Uterus (tissue), 4 donors: ENCODE data around the gene LRRN3. TPM values are rescaled to one million over a fixed set of nuclear protein-coding genes. Genes with fewer than 3 reads are reported as not detected.
"Not testable (repeated sequence)": the region's sequence is repeated elsewhere in the genome, so short reads cannot be mapped to it uniquely, and the experiment has no call there.

Experiments
- DNase-seq, 2 donors: peaks; one replicate each; pipeline ENCODE4 v3.0.0-alpha.2; 2019 to 2020
- H3K27ac ChIP-seq, 2 donors: fragments of 200-600 bp; sonication (generic); 1 replicate in 1 of 2; 2 replicates in 1 of 2; pipeline ENCODE4 v1.5.1; 2016 to 2018
- H3K27me3 ChIP-seq, 2 donors: fragments of 200-600 bp; sonication (generic); one replicate each; pipeline ENCODE4 v1.5.1; 2018 to 2019; ENCODE audit warnings: control low read depth in 1 of 2
- H3K36me3 ChIP-seq, 2 donors: fragments of 200-600 bp; sonication (generic); one replicate each; pipeline ENCODE4 v1.5.1; 2019; ENCODE audit warnings: control low read depth in 1 of 2
- H3K4me1 ChIP-seq, 2 donors: fragments of 200-600 bp; sonication (generic); one replicate each; pipeline ENCODE4 v1.5.1; 2018 to 2019; ENCODE audit warnings: control low read depth in 1 of 2
- H3K4me3 ChIP-seq, 2 donors: fragments of 200-600 bp; sonication (generic); 1 replicate in 1 of 2; 2 replicates in 1 of 2; pipeline ENCODE4 v1.5.1; 2018 to 2019; ENCODE audit warnings: mild to moderate bottlenecking in 1 of 2
- H3K9me3 ChIP-seq, 2 donors: fragments of 200-600 bp; sonication (generic); one replicate each; pipeline ENCODE4 v1.5.1; 2019; ENCODE audit warnings: control low read depth in 1 of 2
- CTCF ChIP-seq, 4 experiments: fragments of 200-600 bp in 2 of 4; fragments of 450-650 bp in 2 of 4; sonication (generic) in 2 of 4; IDR thresholded peaks; one replicate each; pipeline ENCODE4 v1.5.1; 2016 to 2019; ENCODE audit warnings: antibody characterized with exemption in 4 of 4, mild to moderate bottlenecking in 2 of 4, moderate library complexity in 1 of 4
- POLR2A ChIP-seq, 2 donors: fragments of 450-650 bp; IDR thresholded peaks; one replicate each; pipeline ENCODE4 v1.6.1; 2016; ENCODE audit warnings: antibody characterized with exemption in 2 of 2, mild to moderate bottlenecking in 1 of 2, moderate library complexity in 1 of 2
- intact Hi-C: fragments of 100-400 bp; cut with DNase I; formaldehyde crosslinking; loops from one replicate; pipeline ENCODE4 v1.15.1; 2023; ENCODE audit warnings: low total_unique reads
- total RNA-seq, 4 donors: library from RNA; depleted of rRNA in 3 of 4; stranded (reverse); fragments of >200 nt in 3 of 4; gene quantifications; one replicate each; pipeline versions ENCODE4 v1.1.0 to v1.2.4, GENCODE V29; 2014 to 2023
- donor health status: DM: yes; HTN: yes; CAD: no.

LRRN3 gene
- total RNA-seq, 4 donors from 2014 or later, result 0.12 to 18.5 TPM; not detected in 2

GRCh38 chr7:111068618-111069017 is 22.3 kb upstream of the LRRN3 start:
- no peak for DNase-seq
- intact Hi-C loops, result no loop called here
- Histone ChIP-seq H3K27me3 (no peaks in the 10 kb centered on the region), H3K27ac (no peak overlapping the region), H3K9me3 (no peaks in the 10 kb centered on the region), H3K4me3 (no peak overlapping the region), H3K4me1 (no peaks in the 10 kb centered on the region), H3K36me3 (no peaks in the 10 kb centered on the region)
- no peak for TF ChIP-seq CTCF (IDR thresholded peaks at IDR 0.05)
- TF ChIP-seq POLR2A (IDR thresholded peaks at IDR 0.05), result no peak

- no peak for TF ChIP-seq POLR2A (IDR thresholded peaks at IDR 0.05)
- no peak for TF ChIP-seq CTCF (IDR thresholded peaks at IDR 0.05)
- Histone ChIP-seq H3K4me1 (no peaks in the 10 kb centered on the region), H3K9me3 (no peaks in the 10 kb centered on the region), H3K27me3 (no peaks in the 10 kb centered on the region), H3K4me3 (no peak overlapping the region), H3K27ac (no peak overlapping the region), H3K36me3 (no peaks in the 10 kb centered on the region)
- intact Hi-C loops, result no loop called here
- DNase-seq, result no peak
These were observed 19.4 kb upstream of the LRRN3 start for GRCh38 chr7:111071556-111071955.

- DNase-seq, H3K36me3 ChIP-seq, intact Hi-C loops, H3K27me3 ChIP-seq, H3K9me3 ChIP-seq, H3K27ac ChIP-seq, H3K4me3 ChIP-seq, H3K4me1 ChIP-seq: not testable (repeated sequence)
These were observed 18.3 kb upstream of the LRRN3 start for GRCh38 chr7:111072658-111073057.

GRCh38 chr7:111074071-111074747 is 16.7 kb upstream of the LRRN3 start:
- H3K27ac ChIP-seq, result no peak overlapping the region
- H3K4me1 ChIP-seq, result no peaks in the 10 kb centered on the region
- no peak for DNase-seq
- H3K4me3 ChIP-seq, result no peak overlapping the region
- intact Hi-C loops, result no loop called here
- H3K9me3 ChIP-seq, result no peaks in the 10 kb centered on the region
- no peaks in the 10 kb centered on the region for H3K36me3 ChIP-seq
- H3K27me3 ChIP-seq, result no peaks in the 10 kb centered on the region
- TF ChIP-seq POLR2A (IDR thresholded peaks at IDR 0.05) (no peak), CTCF (IDR thresholded peaks at IDR 0.05) (no peak)

- intact Hi-C loops, result no loop called here
- no peak overlapping the region for H3K27ac ChIP-seq
- DNase-seq, result no peak
- no peak overlapping the region for H3K4me3 ChIP-seq
- no peaks in the 10 kb centered on the region for H3K36me3 ChIP-seq
- no peaks in the 10 kb centered on the region for H3K27me3 ChIP-seq
- no peak for TF ChIP-seq POLR2A (IDR thresholded peaks at IDR 0.05)
- no peaks in the 10 kb centered on the region for H3K9me3 ChIP-seq
- no peaks in the 10 kb centered on the region for H3K4me1 ChIP-seq
These were observed 16.2 kb upstream of the LRRN3 start for GRCh38 chr7:111074748-111075146.

GRCh38 chr7:111075498-111075897 is 15.4 kb upstream of the LRRN3 start:
- intact Hi-C loops, result no loop called here
- H3K36me3 ChIP-seq, result no peaks in the 10 kb centered on the region
- no peak overlapping the region for H3K27ac ChIP-seq
- H3K9me3 ChIP-seq, result no peaks in the 10 kb centered on the region
- no peaks in the 10 kb centered on the region for H3K27me3 ChIP-seq
- no peak for DNase-seq
- no peaks in the 10 kb centered on the region for H3K4me1 ChIP-seq
- no peak for TF ChIP-seq CTCF (IDR thresholded peaks at IDR 0.05)
- no peak for TF ChIP-seq POLR2A (IDR thresholded peaks at IDR 0.05)
- H3K4me3 ChIP-seq, result no peak overlapping the region
